IMR-90 (cell line): ENCODE results near the gene CECR2. TPM values are rescaled to one million over a fixed set of nuclear protein-coding genes. Genes with fewer than 3 reads are reported as not detected.

Source experiments
- ATAC-seq: fragments of 200-7000 bp; cut with Tn5 transposase; 2 replicates; pipeline ENCODE4 v1.9.1; 2020; ENCODE audit warnings: low read depth, mild to moderate bottlenecking, moderate library complexity
- BruUV-seq: library from RNA; stranded (reverse); fragments of 400-500 nt; replicated peaks from 2 replicates; lab custom pipeline; 2021; lab: Mats Ljungman, UMichigan
- CTCF ChIA-PET: fragments of 300-600 bp; formaldehyde crosslinking; extraction: SDS; loops from one replicate; lab custom pipeline; 2021; ENCODE audit warnings: antibody characterized with exemption; lab: Yijun Ruan, JAX
- POLR2A ChIA-PET: fragments of 300-600 bp; sonication (Branson Sonifier 250); formaldehyde crosslinking; loops from one replicate; lab custom pipeline; 2022; ENCODE audit warnings: antibody characterized with exemption; ENCODE audit not compliant: unreplicated experiment; lab: Charles Lee
- DNase-seq: peaks from one replicate; pipeline ENCODE4 v3.0.0; 2013
- H2AFZ ChIP-seq: replicated peaks from 2 replicates; pipeline ENCODE3; 2013; ENCODE audit warnings: low read length, mild to moderate bottlenecking; ENCODE audit not compliant: poor library complexity
- H2AK5ac ChIP-seq: 2 replicates; pipeline ENCODE4 v1.6.1; 2013; ENCODE audit warnings: low read depth, low read length, inconsistent platforms
- H2AK9ac ChIP-seq: replicated peaks from 2 replicates; pipeline ENCODE3; 2013; ENCODE audit warnings: mild to moderate bottlenecking, low read depth, low read length, moderate library complexity; ENCODE audit not compliant: poor library complexity
- H2BK120ac ChIP-seq: 2 replicates; pipeline ENCODE4 v1.6.1; 2013; ENCODE audit warnings: low read depth, low read length, inconsistent platforms
- H2BK15ac ChIP-seq: 3 replicates; pipeline ENCODE4 v1.6.1; 2013; ENCODE audit warnings: low read depth, low read length, inconsistent platforms
- H2BK20ac ChIP-seq: 2 replicates; pipeline ENCODE4 v1.6.1; 2013; ENCODE audit warnings: low read depth, mild to moderate bottlenecking, inconsistent platforms, low read length, moderate library complexity
- H2BK5ac ChIP-seq: 2 replicates; pipeline ENCODE4 v1.6.1; 2013; ENCODE audit warnings: mild to moderate bottlenecking, low read depth, low read length, inconsistent platforms; ENCODE audit not compliant: poor library complexity, severe bottlenecking
- H3K14ac ChIP-seq: replicated peaks from 2 replicates; pipeline ENCODE4 v1.6.1; 2013; ENCODE audit warnings: low read depth, low read length, inconsistent platforms
- H3K18ac ChIP-seq: 2 replicates; pipeline ENCODE4 v1.6.1; 2013; ENCODE audit warnings: low read depth, low read length, control low read depth
- H3K23ac ChIP-seq: 2 replicates; pipeline ENCODE4 v1.6.1; 2013; ENCODE audit warnings: low read depth, low read length, inconsistent platforms
- H3K27ac ChIP-seq: 2 replicates; pipeline ENCODE4 v1.5.1; 2013; ENCODE audit warnings: mild to moderate bottlenecking, control low read depth, low read length; ENCODE audit not compliant: insufficient read depth
- H3K27me3 ChIP-seq: 2 replicates; pipeline ENCODE4 v1.6.1; 2013; ENCODE audit warnings: low read length; ENCODE audit not compliant: control insufficient read depth, insufficient read depth
- H3K36me3 ChIP-seq: 2 replicates; pipeline ENCODE4 v1.6.1; 2013; ENCODE audit warnings: low read length, mixed read lengths; ENCODE audit not compliant: control insufficient read depth, insufficient read depth
- H3K4ac ChIP-seq: 2 replicates; pipeline ENCODE4 v1.6.1; 2013; ENCODE audit warnings: low read depth, low read length, inconsistent platforms
- H3K4me1 ChIP-seq: 2 replicates; pipeline ENCODE4 v1.6.1; 2013; ENCODE audit warnings: low read length, mixed read lengths; ENCODE audit not compliant: control insufficient read depth, insufficient read depth
- H3K4me2 ChIP-seq: 2 replicates; pipeline ENCODE4 v1.6.1; 2013; ENCODE audit warnings: low read depth, mild to moderate bottlenecking, control low read depth, low read length, moderate library complexity
- H3K4me3 ChIP-seq: 2 replicates; pipeline ENCODE4 v1.5.1; 2013; ENCODE audit warnings: low read depth, mild to moderate bottlenecking, control low read depth, low read length, moderate library complexity; ENCODE audit not compliant: insufficient read depth
- H3K56ac ChIP-seq: 2 replicates; pipeline ENCODE4 v1.6.1; 2013; ENCODE audit warnings: low read length, inconsistent platforms; ENCODE audit not compliant: insufficient read depth; ENCODE audit errors: extremely low read depth
- H3K79me1 ChIP-seq, 2 experiments: 2 replicates each; pipeline ENCODE4 v1.6.1; 2013; ENCODE audit warnings: low read length in 2 of 2, inconsistent platforms in 1 of 2, low read depth in 1 of 2
- H3K9ac ChIP-seq: 2 replicates; pipeline ENCODE4 v1.6.1; 2013; ENCODE audit warnings: low read depth, low read length, control low read depth
- H3K9me1 ChIP-seq: 2 replicates; pipeline ENCODE4 v1.6.1; 2013; ENCODE audit warnings: low read length, inconsistent platforms; ENCODE audit not compliant: insufficient read depth
- H3K9me3 ChIP-seq: 2 replicates; pipeline ENCODE4 v1.6.1; 2013; ENCODE audit warnings: low read length; ENCODE audit not compliant: control insufficient read depth, insufficient read depth
- H4K20me1 ChIP-seq: 2 replicates; pipeline ENCODE4 v1.6.1; 2013; ENCODE audit warnings: low read length, inconsistent platforms; ENCODE audit not compliant: insufficient read depth
- H4K5ac ChIP-seq: 2 replicates; pipeline ENCODE4 v1.6.1; 2013; ENCODE audit warnings: mild to moderate bottlenecking, low read depth, low read length, control low read depth
- H4K8ac ChIP-seq, 2 experiments: 2 replicates each; pipeline ENCODE4 v1.6.1; 2013; ENCODE audit warnings: low read depth in 2 of 2, low read length in 2 of 2, control low read depth in 1 of 2, inconsistent platforms in 1 of 2
- H4K91ac ChIP-seq: 2 replicates; pipeline ENCODE4 v1.6.1; 2013; ENCODE audit warnings: low read depth, low read length, inconsistent platforms; ENCODE audit not compliant: insufficient read depth
- BHLHE40 ChIP-seq: fragments of 150-350 bp; IDR thresholded peaks from 2 replicates; pipeline ENCODE4 v1.6.1; 2016; ENCODE audit warnings: mild to moderate bottlenecking, low read depth, low read length
- CEBPB ChIP-seq: IDR thresholded peaks from 2 replicates; pipeline ENCODE4 v1.6.1; 2012; ENCODE audit warnings: low read depth, low read length, improper control_type of control experiment
- CHD1 ChIP-seq: IDR thresholded peaks from 2 replicates; pipeline ENCODE4 v1.6.1; 2012; ENCODE audit warnings: low read depth, low read length, improper control_type of control experiment
- FOS ChIP-seq: fragments of 150-350 bp; IDR thresholded peaks from 2 replicates; pipeline ENCODE4 v1.6.1; 2016; ENCODE audit warnings: low read depth, low read length
- MAFK ChIP-seq: IDR thresholded peaks from 2 replicates; pipeline ENCODE4 v1.6.1; 2012; ENCODE audit warnings: low read depth, low read length, improper control_type of control experiment
- MXI1 ChIP-seq: IDR thresholded peaks from 2 replicates; pipeline ENCODE4 v1.6.1; 2012; ENCODE audit warnings: low read depth, mild to moderate bottlenecking, low read length, moderate library complexity, borderline replicate concordance
- NFE2L2 ChIP-seq: fragments of 150-350 bp; IDR thresholded peaks from 2 replicates; pipeline ENCODE4 v1.6.1; 2016; ENCODE audit warnings: low read depth, mild to moderate bottlenecking, low read length
- POLR2A ChIP-seq: IDR thresholded peaks from 2 replicates; pipeline ENCODE4 v1.6.1; 2012; ENCODE audit warnings: mild to moderate bottlenecking, low read depth, low read length
- RAD21 ChIP-seq: IDR thresholded peaks from 2 replicates; pipeline ENCODE4 v1.6.1; 2012; ENCODE audit warnings: low read length, improper control_type of control experiment
- RCOR1 ChIP-seq: IDR thresholded peaks from 2 replicates; pipeline ENCODE4 v1.6.1; 2012; ENCODE audit warnings: mild to moderate bottlenecking, low read length, improper control_type of control experiment; ENCODE audit not compliant: insufficient replicate concordance
- RFX5 ChIP-seq: IDR thresholded peaks from 2 replicates; pipeline ENCODE4 v1.8.0; 2012; ENCODE audit warnings: low read depth, mild to moderate bottlenecking, low read length, moderate library complexity
- SMC3 ChIP-seq: fragments of 150-350 bp; IDR thresholded peaks from 2 replicates; pipeline ENCODE4 v1.6.1; 2016; ENCODE audit warnings: low read depth, mild to moderate bottlenecking, antibody characterized with exemption, low read length, moderate library complexity
- WGBS, 2 experiments: methylation state at CpG; one replicate each; pipeline versions ENCODE4 v1.1.5 to v1.1.7; 2013; ENCODE audit warnings: missing lambda C conversion rate in 2 of 2; ENCODE audit not compliant: insufficient read length in 1 of 2; ENCODE audit errors: extremely low coverage in 2 of 2; 5-methylcytosine and 5-hydroxymethylcytosine counted together
- dilution Hi-C: fragments of 300-500 bp; cut with HindIII; formaldehyde crosslinking; loops from one replicate; pipeline ENCODE4 v1.14.3; 2018; ENCODE audit warnings: low sequenced_read_pairs; ENCODE audit not compliant: unreplicated experiment
- in situ Hi-C: fragments of 300-500 bp; cut with MboI; formaldehyde crosslinking; loops from 3 replicates; pipeline ENCODE4 v1.14.3; 2019; ENCODE audit warnings: low sequenced_read_pairs, inconsistent platforms, mixed read lengths
- intact Hi-C: fragments of 100-400 bp; cut with micrococcal nuclease; formaldehyde crosslinking; loops from 2 replicates; pipeline ENCODE4 v1.10.0; 2022
- polyA plus RNA-seq, 3 experiments: library from polyadenylated mRNA; depleted of rRNA; stranded (reverse); fragments of >200 nt; gene quantifications; 2 replicates each; pipeline ENCODE4 v1.2.3, GENCODE V29; 2012; ENCODE audit warnings: low replicate concordance in 1 of 3
- total RNA-seq: library from RNA; depleted of rRNA; stranded (reverse); fragments of >200 nt; gene quantifications from 2 replicates; pipeline ENCODE4 v1.2.3, GENCODE V29; 2012
- TF ChIP-seq, protein P1 (sequence below): fragments of 150-350 bp; IDR thresholded peaks from 2 replicates; pipeline ENCODE4 v1.6.1; 2016; ENCODE audit warnings: low read depth, mild to moderate bottlenecking, low read length, moderate library complexity, borderline replicate concordance
- TF ChIP-seq, protein P2 (sequence below): conservative IDR thresholded peaks from 2 replicates; pipeline ENCODE4 v1.5.1; 2012; ENCODE audit warnings: mild to moderate bottlenecking, low read depth, low read length, improper control_type of control experiment
- TF ChIP-seq, protein P3 (sequence below): fragments of 150-350 bp; IDR thresholded peaks from 2 replicates; pipeline ENCODE4 v1.6.1; 2017; ENCODE audit warnings: mild to moderate bottlenecking, antibody characterized with exemption, low read length, low read depth

The CECR2 gene
- total and polyA plus RNA-seq, 2 of the 4 experiments (the other 2 are of a cell fraction) = under 0.01 TPM; not detected in 1

DNA sequence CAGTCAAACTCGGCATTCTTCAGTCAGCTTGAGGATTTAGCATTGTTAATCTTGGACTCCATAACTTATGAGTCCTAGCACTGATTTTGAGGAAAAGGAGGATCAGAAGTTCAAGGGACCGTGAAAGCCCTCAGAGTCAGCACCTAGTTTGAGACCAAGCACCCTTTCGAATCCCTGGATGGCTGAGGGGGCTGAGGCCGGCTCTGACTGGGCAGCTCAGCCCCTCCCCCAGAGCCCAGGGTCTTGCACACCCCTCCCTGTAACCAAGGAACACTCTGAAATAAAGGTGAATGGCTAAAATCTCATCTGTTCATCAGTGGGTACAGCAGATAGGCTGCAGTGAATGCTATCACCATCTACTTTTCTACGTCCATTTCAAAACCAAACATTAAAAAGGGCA, 221.3 kb downstream of the CECR2 start:
- WGBS, 2 experiments = no CpG with 5 or more reads among the region's 5 CpGs

More for the DNA sequence above, 221.3 kb downstream of the CECR2 start:
- POLR2A ChIA-PET = no interaction called here
- Histone ChIP-seq H3K56ac (no peak overlapping the region), H3K18ac (no peak overlapping the region), H3K14ac (no peak overlapping the region), H3K4me1 (no peaks in the 10 kb centered on the region), H3K9me1 (no peaks in the 10 kb centered on the region), H2BK15ac (no peak overlapping the region), H3K27me3 (no peaks in the 10 kb centered on the region), H4K8ac (no peak overlapping the region), H3K4me2 (no peak overlapping the region), H4K91ac (no peak overlapping the region), H4K5ac (no peak overlapping the region), H3K23ac (no peak overlapping the region), H3K27ac (no peak overlapping the region), H2AK5ac (no peak overlapping the region), H3K79me1 (no peaks in the 10 kb centered on the region), H2AFZ (no peak overlapping the region), H2BK5ac (no peak overlapping the region), H3K4ac (no peak overlapping the region), H2AK9ac (no peak overlapping the region), H2BK120ac (no peak overlapping the region), H4K20me1 (no peaks in the 10 kb centered on the region), H3K9ac (no peak overlapping the region), H2BK20ac (no peak overlapping the region), H3K9me3 (no peaks in the 10 kb centered on the region), H3K36me3 (peaks cover 40% of the 10 kb centered on the region), H3K4me3 (no peak overlapping the region)
- dilution Hi-C loops = no loop called here
- DNase-seq = no peak
- in situ Hi-C loops = no loop called here
- BruUV-seq = no TSS peak
- ATAC-seq = no peak
- CTCF ChIA-PET = no interaction called here
- intact Hi-C loops = no loop called here
- TF ChIP-seq RFX5 (no peak), MXI1 (no peak), SMC3 (no peak), MAFK (no peak), BHLHE40 (no peak), CHD1 (no peak), POLR2A (no peak), RCOR1 (no peak), RAD21 (no peak), FOS (no peak), CEBPB (no peak), NFE2L2 (no peak)
- TF ChIP-seq, protein P1, sequence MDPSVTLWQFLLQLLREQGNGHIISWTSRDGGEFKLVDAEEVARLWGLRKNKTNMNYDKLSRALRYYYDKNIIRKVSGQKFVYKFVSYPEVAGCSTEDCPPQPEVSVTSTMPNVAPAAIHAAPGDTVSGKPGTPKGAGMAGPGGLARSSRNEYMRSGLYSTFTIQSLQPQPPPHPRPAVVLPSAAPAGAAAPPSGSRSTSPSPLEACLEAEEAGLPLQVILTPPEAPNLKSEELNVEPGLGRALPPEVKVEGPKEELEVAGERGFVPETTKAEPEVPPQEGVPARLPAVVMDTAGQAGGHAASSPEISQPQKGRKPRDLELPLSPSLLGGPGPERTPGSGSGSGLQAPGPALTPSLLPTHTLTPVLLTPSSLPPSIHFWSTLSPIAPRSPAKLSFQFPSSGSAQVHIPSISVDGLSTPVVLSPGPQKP = no peak
- TF ChIP-seq, protein P2, sequence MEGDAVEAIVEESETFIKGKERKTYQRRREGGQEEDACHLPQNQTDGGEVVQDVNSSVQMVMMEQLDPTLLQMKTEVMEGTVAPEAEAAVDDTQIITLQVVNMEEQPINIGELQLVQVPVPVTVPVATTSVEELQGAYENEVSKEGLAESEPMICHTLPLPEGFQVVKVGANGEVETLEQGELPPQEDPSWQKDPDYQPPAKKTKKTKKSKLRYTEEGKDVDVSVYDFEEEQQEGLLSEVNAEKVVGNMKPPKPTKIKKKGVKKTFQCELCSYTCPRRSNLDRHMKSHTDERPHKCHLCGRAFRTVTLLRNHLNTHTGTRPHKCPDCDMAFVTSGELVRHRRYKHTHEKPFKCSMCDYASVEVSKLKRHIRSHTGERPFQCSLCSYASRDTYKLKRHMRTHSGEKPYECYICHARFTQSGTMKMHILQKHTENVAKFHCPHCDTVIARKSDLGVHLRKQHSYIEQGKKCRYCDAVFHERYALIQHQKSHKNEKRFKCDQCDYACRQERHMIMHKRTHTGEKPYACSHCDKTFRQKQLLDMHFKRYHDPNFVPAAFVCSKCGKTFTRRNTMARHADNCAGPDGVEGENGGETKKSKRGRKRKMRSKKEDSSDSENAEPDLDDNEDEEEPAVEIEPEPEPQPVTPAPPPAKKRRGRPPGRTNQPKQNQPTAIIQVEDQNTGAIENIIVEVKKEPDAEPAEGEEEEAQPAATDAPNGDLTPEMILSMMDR = no peak
- TF ChIP-seq, protein P3, sequence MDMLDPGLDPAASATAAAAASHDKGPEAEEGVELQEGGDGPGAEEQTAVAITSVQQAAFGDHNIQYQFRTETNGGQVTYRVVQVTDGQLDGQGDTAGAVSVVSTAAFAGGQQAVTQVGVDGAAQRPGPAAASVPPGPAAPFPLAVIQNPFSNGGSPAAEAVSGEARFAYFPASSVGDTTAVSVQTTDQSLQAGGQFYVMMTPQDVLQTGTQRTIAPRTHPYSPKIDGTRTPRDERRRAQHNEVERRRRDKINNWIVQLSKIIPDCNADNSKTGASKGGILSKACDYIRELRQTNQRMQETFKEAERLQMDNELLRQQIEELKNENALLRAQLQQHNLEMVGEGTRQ = no peak
